GM12878 (cell line): ENCODE data around the gene DOCK9. TPM values are rescaled to one million over a fixed set of nuclear protein-coding genes. Genes with fewer than 3 reads are reported as not detected.

ENCODE experiments used
- ATAC-seq: fragments of 200-7000 bp; cut with Tn5 transposase; 3 replicates; pipeline ENCODE4 v1.9.1; 2020; ENCODE audit warnings: mild to moderate bottlenecking, moderate library complexity
- BruUV-seq: library from RNA; stranded (reverse); fragments of 400-500 nt; replicated peaks from 2 replicates; lab custom pipeline; 2021; lab: Mats Ljungman, UMichigan
- CTCF ChIA-PET: fragments of 300-600 bp; sonication (Branson Sonifier 250); formaldehyde crosslinking; extraction: SDS; loops from one replicate; lab custom pipeline; 2021; ENCODE audit warnings: inconsistent platforms; lab: Yijun Ruan, JAX
- POLR2A ChIA-PET: fragments of 350-600 bp; formaldehyde crosslinking; extraction: SDS; loops from one replicate; lab custom pipeline; 2021; ENCODE audit warnings: inconsistent platforms; lab: Charles Lee
- RAD21 ChIA-PET: fragments of 300-600 bp; sonication (Branson Sonifier 250); formaldehyde crosslinking; loops from one replicate; lab custom pipeline; 2023; ENCODE audit warnings: antibody characterized with exemption; ENCODE audit not compliant: unreplicated experiment; lab: Charles Lee
- SMC1A ChIA-PET: fragments of 300-600 bp; sonication (Branson Sonifier 250); formaldehyde crosslinking; loops from one replicate; lab custom pipeline; 2023; ENCODE audit not compliant: unreplicated experiment, uncharacterized antibody; lab: Charles Lee
- DNase-seq: peaks from one replicate; pipeline ENCODE4 v3.0.0-alpha.2; 2011; ENCODE audit warnings: low read depth, low spot score
- FAIRE-seq: peaks from 3 replicates; lab custom pipeline; 2011; peaks lifted over from hg19 to GRCh38; lab: Jason Lieb, UNC
- H2AFZ ChIP-seq: 2 replicates; pipeline ENCODE4 v1.6.0; 2011; ENCODE audit warnings: low read depth, low read length, control low read depth; ENCODE audit not compliant: control insufficient read depth
- H3K27ac ChIP-seq: 2 replicates; pipeline ENCODE4 v1.5.1; 2011; ENCODE audit warnings: control low read depth; ENCODE audit not compliant: control insufficient read depth, insufficient read depth
- H3K27me3 ChIP-seq, 2 experiments: replicated peaks in 1 of 2; 2 replicates each; pipeline versions ENCODE4 v1.6.0 to v1.6.1; 2011; ENCODE audit warnings: low read length in 1 of 2; ENCODE audit not compliant: control insufficient read depth in 2 of 2, insufficient read depth in 2 of 2
- H3K36me3 ChIP-seq, 2 experiments: 2 replicates each; pipeline ENCODE4 v1.5.1; 2011; ENCODE audit warnings: low read length in 1 of 2; ENCODE audit not compliant: control insufficient read depth in 2 of 2, insufficient read depth in 2 of 2
- H3K4me1 ChIP-seq: 2 replicates; pipeline ENCODE4 v1.6.1; 2011; ENCODE audit warnings: mild to moderate bottlenecking, low read length, moderate library complexity, mixed read lengths; ENCODE audit not compliant: control insufficient read depth, insufficient read depth
- H3K4me2 ChIP-seq: 2 replicates; pipeline ENCODE4 v1.6.0; 2011; ENCODE audit warnings: control low read depth; ENCODE audit not compliant: control insufficient read depth, insufficient read depth
- H3K4me3 ChIP-seq: fragments of 200-600 bp; sonication (generic); 2 replicates; pipeline ENCODE4 v1.5.1; 2016
- H3K79me2 ChIP-seq: 2 replicates; pipeline ENCODE4 v1.6.0; 2011; ENCODE audit warnings: low read length; ENCODE audit not compliant: control insufficient read depth, insufficient read depth
- H3K9ac ChIP-seq: 2 replicates; pipeline ENCODE4 v1.8.0; 2011; ENCODE audit warnings: low read length, control low read depth, mixed read lengths; ENCODE audit not compliant: control insufficient read depth, insufficient read depth
- H3K9me3 ChIP-seq: replicated peaks from 3 replicates; pipeline ENCODE4 v1.5.1; 2011; ENCODE audit warnings: mild to moderate bottlenecking, low read length; ENCODE audit not compliant: control insufficient read depth, insufficient read depth
- H4K20me1 ChIP-seq: 2 replicates; pipeline ENCODE4 v1.6.0; 2011; ENCODE audit not compliant: control insufficient read depth, insufficient read depth
- BCL11A ChIP-seq: IDR thresholded peaks from 2 replicates; pipeline ENCODE4 v1.6.1; 2011; ENCODE audit warnings: low read depth, low read length
- CBX3 ChIP-seq: fragments of 200-600 bp; sonication (generic); IDR thresholded peaks from 2 replicates; pipeline ENCODE4 v1.6.1; 2016; ENCODE audit warnings: low read depth, borderline replicate concordance
- CHD4 ChIP-seq: fragments of 200-600 bp; sonication (generic); IDR thresholded peaks from 2 replicates; pipeline ENCODE4 v1.6.1; 2016; ENCODE audit warnings: mild to moderate bottlenecking
- ETV6 ChIP-seq, 2 experiments: fragments of 450-650 bp in 1 of 2; IDR thresholded peaks in 1 of 2; conservative IDR thresholded peaks in 1 of 2; 2 replicates each; pipeline ENCODE4 v1.6.1; 2014; ENCODE audit warnings: antibody characterized with exemption in 1 of 2, borderline replicate concordance in 1 of 2, low read depth in 1 of 2, mild to moderate bottlenecking in 1 of 2, moderate library complexity in 1 of 2
- GATAD2B ChIP-seq: fragments of 450-650 bp; conservative IDR thresholded peaks from 2 replicates; pipeline ENCODE4 v1.6.1; 2017; ENCODE audit warnings: low read depth, mild to moderate bottlenecking, moderate library complexity
- KAT2A ChIP-seq: conservative IDR thresholded peaks from 2 replicates; pipeline ENCODE4 v1.6.1; 2011; ENCODE audit warnings: low read depth, low read length; ENCODE audit not compliant: control insufficient read depth
- MYC ChIP-seq: IDR thresholded peaks from 2 replicates; pipeline ENCODE4 v1.6.1; 2011; ENCODE audit warnings: mild to moderate bottlenecking, low read length, moderate library complexity, inconsistent platforms; ENCODE audit not compliant: insufficient read depth, insufficient replicate concordance, insufficient read length, severe bottlenecking
- RAD51 ChIP-seq: fragments of 450-650 bp; IDR thresholded peaks from 2 replicates; pipeline ENCODE4 v1.6.1; 2016; ENCODE audit warnings: moderate library complexity, mild to moderate bottlenecking, inconsistent platforms
- SP1 ChIP-seq: IDR thresholded peaks from one replicate; pipeline ENCODE4 v1.6.1; 2011; ENCODE audit warnings: low read depth, low read length
- SREBF1 ChIP-seq: IDR thresholded peaks from 2 replicates; pipeline ENCODE4 v1.6.1; 2012; ENCODE audit warnings: mild to moderate bottlenecking, low read length
- ZNF217 ChIP-seq: fragments of 450-650 bp; IDR thresholded peaks from 2 replicates; pipeline ENCODE4 v1.6.1; 2017; ENCODE audit warnings: antibody characterized with exemption, mild to moderate bottlenecking
- ZZZ3 ChIP-seq: IDR thresholded peaks from 2 replicates; pipeline ENCODE4 v1.6.1; 2011; ENCODE audit warnings: low read depth; ENCODE audit not compliant: control insufficient read depth, insufficient read length
- WGBS: methylation state at CpG from one replicate; pipeline ENCODE4 v1.1.6; 2016; ENCODE audit warnings: low lambda C conversion rate; ENCODE audit not compliant: insufficient replicate concordance, insufficient coverage; ENCODE audit errors: missing lambda C conversion rate; 5-methylcytosine and 5-hydroxymethylcytosine counted together
- in situ Hi-C: fragments of 300-500 bp; cut with MboI; formaldehyde crosslinking; loops from 9 replicates; pipeline ENCODE4 v1.14.3; 2018; ENCODE audit warnings: mixed read lengths
- intact Hi-C: fragments of 100-400 bp; cut with micrococcal nuclease; formaldehyde crosslinking; loops from one replicate; pipeline ENCODE4 v1.14.2; 2022; ENCODE audit not compliant: unreplicated experiment
- polyA plus RNA-seq, 11 experiments: library from polyadenylated mRNA; depleted of rRNA in 4 of 11; unstranded in 6 of 11; stranded (reverse) in 5 of 11; fragments of >200 nt; fragmentation: Nextera tagmentation in 4 of 11; fragmentation: Illumina TruSeq in 1 of 11; extraction: Ambion mirVana in 4 of 11; extraction: Trizol in 1 of 11; gene quantifications; 1 replicate in 1 of 11; 2 replicates in 10 of 11; pipeline versions ENCODE4 v1.2.1 to v1.2.3, GENCODE V29; 2011 to 2016; ENCODE audit warnings: inconsistent platforms in 2 of 11, missing spikeins in 2 of 11, low read depth in 1 of 11
- total RNA-seq, 4 experiments: library from RNA; depleted of rRNA in 3 of 4; stranded (reverse); fragments of >200 nt in 3 of 4; fragmentation: Illumina TruSeq in 1 of 4; extraction: Trizol in 1 of 4; gene quantifications; 2 replicates each; pipeline versions ENCODE4 v1.2.1 to v1.2.3, GENCODE V29; 2013 to 2021
- TF ChIP-seq, protein P1 (sequence below): fragments of 450-650 bp; conservative IDR thresholded peaks from 2 replicates; pipeline ENCODE4 v1.6.1; 2017; ENCODE audit warnings: mild to moderate bottlenecking, moderate library complexity
- TF ChIP-seq, protein P2 (sequence below): IDR thresholded peaks from 2 replicates; pipeline ENCODE4 v1.6.1; 2012; ENCODE audit warnings: low read depth, low read length, improper control_type of control experiment

DOCK9 gene
- total and polyA plus RNA-seq, 10 of the 15 experiments (the other 5 are each of a cell fraction or from before 2014, with no cell fraction given) = 0.09 to 2.9 (median 0.74) TPM

DNA sequence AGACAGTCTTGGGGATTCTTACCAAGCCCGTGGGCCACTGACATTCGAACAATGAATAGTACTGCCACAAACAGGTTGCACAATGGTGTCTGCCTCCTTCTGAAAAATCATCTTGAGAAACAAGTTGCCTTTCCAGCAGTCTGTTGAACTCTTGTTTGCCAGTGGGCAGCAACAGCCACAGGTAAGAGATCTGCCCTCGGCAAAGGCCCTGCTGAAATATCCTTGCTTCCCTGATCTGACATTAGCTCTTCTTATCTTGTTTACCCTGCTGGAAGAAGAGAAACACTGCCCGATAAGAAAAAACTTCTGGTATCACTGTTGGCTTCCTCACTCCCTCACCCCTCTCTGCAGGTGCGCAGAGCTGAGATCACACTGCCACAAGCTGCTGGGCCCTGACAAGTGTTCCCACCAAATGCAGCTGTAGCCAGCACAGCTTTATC is 2.0 kb downstream of the DOCK9 start:
- in situ Hi-C loops = no loop called here
- DNase-seq = no peak
- CTCF ChIA-PET = no interaction called here
- RAD21 ChIA-PET = no interaction called here
- no peak for ATAC-seq
- intact Hi-C loops = no loop called here
- WGBS = 41% methylated on average over 5 of the region's 5 CpGs
- Histone ChIP-seq H3K4me3 (no peak overlapping the region), H2AFZ (no peak overlapping the region; the same call in 1 of the 2 replicates), H3K9me3 (no peaks in the 10 kb centered on the region)
- FAIRE-seq = no peak
- TF ChIP-seq CBX3 (no peak), ZZZ3 (no peak), RAD51 (no peak), KAT2A (no peak), CHD4 (no peak), SP1 (no peak), MYC (no peak), ETV6 (conservative IDR thresholded peaks at IDR 0.05 in 1 of 2, IDR thresholded peaks at IDR 0.05 in 1 of 2; ENCODE audit: borderline replicate concordance in 1 of 2, low read depth in 1 of 2) (no peak), SREBF1 (no peak), GATAD2B (no peak), BCL11A (no peak), ZNF217 (no peak)
- TF ChIP-seq, protein P1, sequence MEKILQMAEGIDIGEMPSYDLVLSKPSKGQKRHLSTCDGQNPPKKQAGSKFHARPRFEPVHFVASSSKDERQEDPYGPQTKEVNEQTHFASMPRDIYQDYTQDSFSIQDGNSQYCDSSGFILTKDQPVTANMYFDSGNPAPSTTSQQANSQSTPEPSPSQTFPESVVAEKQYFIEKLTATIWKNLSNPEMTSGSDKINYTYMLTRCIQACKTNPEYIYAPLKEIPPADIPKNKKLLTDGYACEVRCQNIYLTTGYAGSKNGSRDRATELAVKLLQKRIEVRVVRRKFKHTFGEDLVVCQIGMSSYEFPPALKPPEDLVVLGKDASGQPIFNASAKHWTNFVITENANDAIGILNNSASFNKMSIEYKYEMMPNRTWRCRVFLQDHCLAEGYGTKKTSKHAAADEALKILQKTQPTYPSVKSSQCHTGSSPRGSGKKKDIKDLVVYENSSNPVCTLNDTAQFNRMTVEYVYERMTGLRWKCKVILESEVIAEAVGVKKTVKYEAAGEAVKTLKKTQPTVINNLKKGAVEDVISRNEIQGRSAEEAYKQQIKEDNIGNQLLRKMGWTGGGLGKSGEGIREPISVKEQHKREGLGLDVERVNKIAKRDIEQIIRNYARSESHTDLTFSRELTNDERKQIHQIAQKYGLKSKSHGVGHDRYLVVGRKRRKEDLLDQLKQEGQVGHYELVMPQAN = no peak
- TF ChIP-seq, protein P2, sequence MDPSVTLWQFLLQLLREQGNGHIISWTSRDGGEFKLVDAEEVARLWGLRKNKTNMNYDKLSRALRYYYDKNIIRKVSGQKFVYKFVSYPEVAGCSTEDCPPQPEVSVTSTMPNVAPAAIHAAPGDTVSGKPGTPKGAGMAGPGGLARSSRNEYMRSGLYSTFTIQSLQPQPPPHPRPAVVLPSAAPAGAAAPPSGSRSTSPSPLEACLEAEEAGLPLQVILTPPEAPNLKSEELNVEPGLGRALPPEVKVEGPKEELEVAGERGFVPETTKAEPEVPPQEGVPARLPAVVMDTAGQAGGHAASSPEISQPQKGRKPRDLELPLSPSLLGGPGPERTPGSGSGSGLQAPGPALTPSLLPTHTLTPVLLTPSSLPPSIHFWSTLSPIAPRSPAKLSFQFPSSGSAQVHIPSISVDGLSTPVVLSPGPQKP = no peak
- TF ChIP-seq, all 136 proteins: peak for 0
- SMC1A ChIA-PET = no interaction called here
- POLR2A ChIA-PET = interaction anchor here (0.8 kb wide), 1 partner anchor 69 kb away, joined by 3 read pairs; no protein-coding TSS in a partner anchor
- Histone ChIP-seq H3K4me2 (no peak overlapping the region), H3K36me3 (no peaks in the 10 kb centered on the region), H3K79me2 (no peaks in the 10 kb centered on the region), H3K9ac (no peak overlapping the region), H3K27me3 (no peaks in the 10 kb centered on the region), H3K27ac (no peak overlapping the region), H3K4me1 (peaks cover 4% of the 10 kb centered on the region), H4K20me1 (no peaks in the 10 kb centered on the region)
- BruUV-seq = no TSS peak
